Upper lobe of left lung (tissue), 6 donors: ENCODE results near the gene ELK4. TPM values are rescaled to one million over a fixed set of nuclear protein-coding genes. Genes with fewer than 3 reads are reported as not detected.
A peak's percentile ranks its signal among the peaks of the same experiment; 100 is the strongest.

Experiments used
- ATAC-seq, 2 donors: fragments of 200-7000 bp; cut with Tn5 transposase; one replicate each; pipeline ENCODE4 v1.9.1; 2022; ENCODE audit warnings: mild to moderate bottlenecking in 2 of 2, moderate library complexity in 2 of 2; ENCODE audit not compliant: low FRiP score in 2 of 2
- DNase-seq, 2 donors: peaks; one replicate each; pipeline ENCODE4 v3.0.0-alpha.2; 2019 to 2020
- H3K27ac ChIP-seq, 4 donors: fragments of 200-600 bp; sonication (generic); one replicate each; pipeline ENCODE4 v1.5.1; 2016 to 2019
- H3K27me3 ChIP-seq, 4 donors: fragments of 200-600 bp; sonication (generic); one replicate each; pipeline ENCODE4 v1.5.1; 2017 to 2019
- H3K36me3 ChIP-seq, 4 donors: fragments of 200-600 bp; sonication (generic); one replicate each; pipeline ENCODE4 v1.5.1; 2016 to 2019
- H3K4me1 ChIP-seq, 4 donors: fragments of 200-600 bp; sonication (generic); one replicate each; pipeline ENCODE4 v1.5.1; 2018 to 2019
- H3K4me3 ChIP-seq, 4 donors: fragments of 200-600 bp; sonication (generic); one replicate each; pipeline ENCODE4 v1.5.1; 2017 to 2019; ENCODE audit warnings: mild to moderate bottlenecking in 2 of 4, moderate library complexity in 1 of 4
- H3K9me3 ChIP-seq, 4 donors: fragments of 200-600 bp; sonication (generic); one replicate each; pipeline ENCODE4 v1.5.1; 2018 to 2019
- CTCF ChIP-seq, 6 experiments: fragments of 450-650 bp in 4 of 6; fragments of 200-600 bp in 2 of 6; sonication (generic) in 2 of 6; IDR thresholded peaks; one replicate each; pipeline ENCODE4 v1.5.1; 2016 to 2019; ENCODE audit warnings: antibody characterized with exemption in 6 of 6
- EP300 ChIP-seq, 4 donors: sonication (generic); formaldehyde crosslinking; IDR thresholded peaks; one replicate each; pipeline ENCODE4 v1.5.1; 2017; ENCODE audit warnings: antibody characterized with exemption in 4 of 4, control low read depth in 2 of 4
- POLR2A ChIP-seq, 4 donors: fragments of 450-650 bp; IDR thresholded peaks; one replicate each; pipeline ENCODE4 v1.5.1; 2016 to 2017; ENCODE audit warnings: antibody characterized with exemption in 4 of 4, mild to moderate bottlenecking in 2 of 4
- POLR2AphosphoS5 ChIP-seq, 2 donors: sonication (generic); formaldehyde crosslinking; IDR thresholded peaks; one replicate each; pipeline ENCODE4 v1.5.1; 2017; ENCODE audit warnings: antibody characterized with exemption in 2 of 2
- WGBS, 2 donors: methylation state at CpG; one replicate each; pipeline ENCODE4 v1.1.5; 2017 to 2018; 5-methylcytosine and 5-hydroxymethylcytosine counted together
- total RNA-seq, 6 donors: library from RNA; depleted of rRNA in 4 of 6; stranded (reverse); fragments of >200 nt in 4 of 6; gene quantifications; one replicate each; pipeline versions ENCODE4 v1.1.0 to v1.2.1, GENCODE V29; 2016 to 2021
- donor health status: DM: no; HTN: no; CAD: no; lungs with moderate emphysema.
- donor health status: DM: no; HTN: yes; CAD: no; lungs with severe emphysema.

The ELK4 gene
- total RNA-seq, 6 donors from 2014 or later: 15.7 to 65.4 (median 30.2) TPM

GRCh38 chr1:205589046-205589445 is 42.8 kb downstream of the ELK4 start:
- DNase-seq (no peak), ATAC-seq (no peak)
- Histone ChIP-seq H3K27ac (peak overlapping the region in 1 of 4 donors; percentile 52), H3K4me1 (peaks cover 10 to 24% (median 18%) of the 10 kb centered on the region in 4 donors), H3K4me3 (no peak overlapping the region), H3K27me3 (no peaks in the 10 kb centered on the region), H3K9me3 (no peaks in the 10 kb centered on the region), H3K36me3 (no peaks in the 10 kb centered on the region)
- 91 to 95% methylated on average over 7 of the region's 7 CpGs for WGBS, 2 donors
- TF ChIP-seq EP300 (IDR thresholded peaks at IDR 0.05) (no peak), CTCF (IDR thresholded peaks at IDR 0.05) (peak in 1 of 6 experiments; percentile 0)

GRCh38 chr1:205588636-205589035 is 43.2 kb downstream of the ELK4 start:
- H3K27me3 ChIP-seq: no peaks in the 10 kb centered on the region
- peak in 1 of 2 donors; percentile 67 for DNase-seq
- peaks cover 14 to 23% (median 19%) of the 10 kb centered on the region in 4 donors for H3K4me1 ChIP-seq
- H3K4me3 ChIP-seq: no peak overlapping the region
- WGBS, 2 donors: 32 to 42% methylated on average over 6 of the region's 6 CpGs
- peak overlapping the region in 3 of 4 donors; percentile 5 to 52 (median 49) for H3K27ac ChIP-seq
- TF ChIP-seq POLR2A (IDR thresholded peaks at IDR 0.05) (no peak), CTCF (IDR thresholded peaks at IDR 0.05) (peak in 5 of 6 experiments; percentile 30 to 52 (median 37))
- no peaks in the 10 kb centered on the region for H3K9me3 ChIP-seq
- peak in 1 of 2 donors; percentile 54 for ATAC-seq
- H3K36me3 ChIP-seq: no peaks in the 10 kb centered on the region

- no peak for ATAC-seq
- WGBS, 2 donors: 94% methylated on average over 4 of the region's 4 CpGs
- H3K4me3 ChIP-seq: no peak overlapping the region
- H3K27me3 ChIP-seq: no peaks in the 10 kb centered on the region
- TF ChIP-seq POLR2A (IDR thresholded peaks at IDR 0.05) (no peak), EP300 (IDR thresholded peaks at IDR 0.05) (no peak), POLR2AphosphoS5 (IDR thresholded peaks at IDR 0.05) (no peak)
- peaks cover 23 to 33% (median 26%) of the 10 kb centered on the region in 4 donors for H3K4me1 ChIP-seq
- no peaks in the 10 kb centered on the region for H3K9me3 ChIP-seq
- H3K27ac ChIP-seq: peak overlapping the region in 2 of 4 donors; percentile 5 to 26
- DNase-seq: no peak
- no peaks in the 10 kb centered on the region for H3K36me3 ChIP-seq
Measured at GRCh38 chr1:205587581-205587980, 44.2 kb downstream of the ELK4 start.

GRCh38 chr1:205585835-205586785 is 45.7 kb downstream of the ELK4 start:
- WGBS, 2 donors: 68 to 86% methylated on average over 10 to 13 of the region's 13 CpGs
- Histone ChIP-seq H3K4me1 (peaks cover 26 to 38% (median 28%) of the 10 kb centered on the region in 4 donors), H3K27me3 (no peaks in the 10 kb centered on the region), H3K36me3 (no peaks in the 10 kb centered on the region), H3K9me3 (no peaks in the 10 kb centered on the region), H3K4me3 (no peak overlapping the region), H3K27ac (peak overlapping the region in 1 of 4 donors; percentile 2)
- no peak for ATAC-seq
- no peak for DNase-seq
- TF ChIP-seq POLR2AphosphoS5 (IDR thresholded peaks at IDR 0.05): no peak

GRCh38 chr1:205585169-205585834 is 46.5 kb downstream of the ELK4 start:
- 63 to 69% methylated on average over 6 of the region's 6 CpGs for WGBS, 2 donors
- Histone ChIP-seq H3K36me3 (no peaks in the 10 kb centered on the region), H3K4me3 (no peak overlapping the region), H3K4me1 (peaks cover 26 to 38% (median 29%) of the 10 kb centered on the region in 4 donors), H3K9me3 (no peaks in the 10 kb centered on the region), H3K27me3 (no peaks in the 10 kb centered on the region), H3K27ac (peak overlapping the region in 1 of 4 donors; percentile 2)
- DNase-seq (no peak), ATAC-seq (no peak)
- TF ChIP-seq POLR2AphosphoS5 (IDR thresholded peaks at IDR 0.05) (no peak), POLR2A (IDR thresholded peaks at IDR 0.05) (no peak), EP300 (IDR thresholded peaks at IDR 0.05) (no peak), CTCF (IDR thresholded peaks at IDR 0.05) (peak in 1 of 6 experiments; percentile 3)
